Dermis lymphatic vessel endothelial cell (primary cell): Measurements from ENCODE around the gene TCIRG1. TPM values are rescaled to one million over a fixed set of nuclear protein-coding genes. Genes with fewer than 3 reads are reported as not detected.

ENCODE experiments used
- total RNA-seq: library from RNA; depleted of rRNA; stranded (reverse); fragments of >200 nt; gene quantifications from 2 replicates; pipeline ENCODE4 v1.2.1, GENCODE V29; 2014

The TCIRG1 gene, protein sequence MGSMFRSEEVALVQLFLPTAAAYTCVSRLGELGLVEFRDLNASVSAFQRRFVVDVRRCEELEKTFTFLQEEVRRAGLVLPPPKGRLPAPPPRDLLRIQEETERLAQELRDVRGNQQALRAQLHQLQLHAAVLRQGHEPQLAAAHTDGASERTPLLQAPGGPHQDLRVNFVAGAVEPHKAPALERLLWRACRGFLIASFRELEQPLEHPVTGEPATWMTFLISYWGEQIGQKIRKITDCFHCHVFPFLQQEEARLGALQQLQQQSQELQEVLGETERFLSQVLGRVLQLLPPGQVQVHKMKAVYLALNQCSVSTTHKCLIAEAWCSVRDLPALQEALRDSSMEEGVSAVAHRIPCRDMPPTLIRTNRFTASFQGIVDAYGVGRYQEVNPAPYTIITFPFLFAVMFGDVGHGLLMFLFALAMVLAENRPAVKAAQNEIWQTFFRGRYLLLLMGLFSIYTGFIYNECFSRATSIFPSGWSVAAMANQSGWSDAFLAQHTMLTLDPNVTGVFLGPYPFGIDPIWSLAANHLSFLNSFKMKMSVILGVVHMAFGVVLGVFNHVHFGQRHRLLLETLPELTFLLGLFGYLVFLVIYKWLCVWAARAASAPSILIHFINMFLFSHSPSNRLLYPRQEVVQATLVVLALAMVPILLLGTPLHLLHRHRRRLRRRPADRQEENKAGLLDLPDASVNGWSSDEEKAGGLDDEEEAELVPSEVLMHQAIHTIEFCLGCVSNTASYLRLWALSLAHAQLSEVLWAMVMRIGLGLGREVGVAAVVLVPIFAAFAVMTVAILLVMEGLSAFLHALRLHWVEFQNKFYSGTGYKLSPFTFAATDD
- total RNA-seq, result 43.9 and 45.9 TPM in 2 replicates

DNA sequence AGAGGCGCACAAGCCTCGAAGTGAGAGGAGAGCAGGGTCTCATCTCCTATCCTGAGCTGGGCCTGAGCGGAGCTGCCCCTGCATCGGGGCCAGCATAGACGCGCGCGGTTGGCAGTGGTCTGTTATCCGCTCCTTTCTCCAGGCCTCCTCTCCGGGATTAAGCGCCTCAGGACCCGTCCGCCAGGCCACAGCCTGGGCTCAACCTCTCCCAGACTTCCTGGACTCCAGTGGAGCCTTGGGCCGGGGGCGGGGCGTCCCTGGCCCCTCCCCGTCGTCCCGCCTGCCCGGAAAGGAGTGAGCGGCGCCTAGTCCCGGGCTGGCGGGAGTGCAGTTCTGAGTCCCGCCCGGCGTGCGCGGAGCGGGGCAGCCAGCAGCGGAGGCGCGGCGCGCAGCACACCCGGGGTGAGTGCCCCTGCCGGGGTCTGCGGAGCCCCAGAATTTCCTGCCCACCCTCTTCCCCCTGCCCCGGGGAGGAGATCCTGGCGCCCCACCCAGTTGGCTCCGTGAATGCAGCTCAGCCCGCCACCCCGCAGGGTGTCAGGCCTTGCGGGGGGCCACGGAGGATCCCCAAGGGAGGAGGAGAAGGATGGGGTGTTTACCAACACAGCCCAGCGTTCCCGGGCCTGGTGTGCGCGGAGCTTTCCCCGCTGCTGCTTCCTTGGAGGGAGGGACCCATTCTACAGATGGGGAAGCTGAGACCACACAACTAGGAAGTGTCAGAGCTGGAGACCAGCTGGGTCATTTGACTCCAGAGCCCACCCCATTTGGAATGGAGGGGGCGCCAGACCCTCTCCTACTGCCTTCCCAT is at the start of gene TCIRG1:
Gene TCIRG1 (plus strand): TSS at position 308 of the 808 bp plus-strand sequence. CDS start 2,247 bp downstream, outside the sequence.

DNA sequence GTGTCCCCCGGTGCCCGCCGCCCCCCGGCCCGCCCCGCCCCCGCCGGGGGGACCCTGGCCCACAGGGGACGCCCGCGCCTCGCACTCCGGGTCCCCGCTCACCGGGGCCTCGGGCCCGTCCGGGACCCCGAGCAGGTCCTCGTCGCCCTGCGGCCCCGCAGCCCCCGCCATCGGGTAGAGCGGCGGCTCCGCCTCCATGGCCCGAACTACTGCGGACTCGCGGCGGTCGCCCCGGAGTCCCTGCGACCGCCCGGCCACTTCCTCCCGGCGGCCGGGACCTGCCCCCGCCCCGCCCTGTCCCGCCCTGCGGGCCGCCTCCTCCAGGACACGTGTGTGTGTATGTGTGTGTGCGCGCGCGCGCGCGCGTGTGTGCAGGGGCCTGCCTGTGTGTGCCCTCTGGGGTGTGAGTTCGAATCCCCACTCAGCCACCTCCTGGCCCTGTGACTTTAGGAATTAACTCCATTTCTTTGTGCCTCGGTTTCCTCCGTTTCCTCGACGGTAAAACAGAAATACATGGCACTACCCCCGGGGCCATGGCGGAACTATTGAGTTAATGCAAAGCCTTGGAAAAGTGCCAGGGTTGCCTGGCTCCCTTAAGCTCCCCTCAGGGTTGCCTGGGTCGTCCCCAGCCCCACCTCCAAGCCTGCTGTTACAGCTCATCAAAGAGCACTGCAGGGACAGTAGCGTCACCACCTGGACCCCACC is 34.8 kb upstream of the TCIRG1 start, which contains the start of gene UNC93B1:
Gene UNC93B1 (minus strand): TSS at position 252 of the 705 bp plus-strand sequence. CDS start 54 bp downstream, at position 198.

DNA sequence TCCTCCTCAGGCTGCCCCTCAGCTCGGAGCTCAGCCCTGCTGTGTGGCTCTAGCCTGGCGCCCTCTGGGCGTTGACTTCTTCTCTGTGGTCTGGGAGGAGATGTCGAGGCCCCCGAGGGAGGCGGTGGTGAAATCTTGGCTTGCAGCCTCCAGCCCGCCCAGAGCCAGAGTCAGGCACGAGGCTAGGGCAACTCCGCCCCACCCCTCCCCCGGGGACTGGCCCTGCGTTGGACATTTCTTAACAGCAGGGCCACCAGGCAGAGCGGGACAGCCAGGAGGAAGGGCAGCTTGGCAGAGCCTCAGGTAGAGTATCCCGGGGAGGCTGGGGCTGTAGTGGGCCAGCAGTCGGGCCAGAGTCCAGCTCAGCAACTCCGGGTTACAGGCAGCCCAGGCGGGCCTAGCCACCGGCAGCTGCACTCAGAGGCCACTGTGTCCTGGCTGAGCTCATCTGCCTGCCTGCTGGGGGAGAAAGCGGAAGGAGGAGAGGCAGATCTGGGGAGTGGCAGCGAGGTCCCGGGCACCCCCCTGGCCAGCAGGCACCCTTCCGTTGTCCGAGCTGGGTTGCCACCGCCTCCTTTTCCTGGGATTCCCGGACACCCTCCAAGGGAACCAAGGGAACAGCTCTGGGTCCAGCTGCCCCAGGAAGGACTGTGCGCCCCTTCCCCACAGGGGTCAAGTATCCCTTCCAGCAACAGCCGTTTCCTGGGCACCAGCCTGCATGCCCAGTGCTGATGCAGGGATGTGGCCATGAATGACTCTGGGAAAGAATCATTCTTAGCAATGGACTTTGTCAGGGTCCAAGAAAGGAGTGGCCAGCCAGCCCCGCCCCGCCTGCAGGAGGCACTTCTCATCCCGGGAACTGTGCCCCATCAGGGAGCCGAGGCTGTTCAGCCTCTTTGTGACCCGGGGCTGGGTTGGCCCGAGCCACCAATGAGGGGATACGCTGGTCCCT is 28.5 kb upstream of the TCIRG1 start, which contains the start of gene ALDH3B1:
Gene ALDH3B1 (plus strand): TSS at position 238 of the 952 bp plus-strand sequence. CDS start 4,971 bp downstream, outside the sequence.

DNA sequence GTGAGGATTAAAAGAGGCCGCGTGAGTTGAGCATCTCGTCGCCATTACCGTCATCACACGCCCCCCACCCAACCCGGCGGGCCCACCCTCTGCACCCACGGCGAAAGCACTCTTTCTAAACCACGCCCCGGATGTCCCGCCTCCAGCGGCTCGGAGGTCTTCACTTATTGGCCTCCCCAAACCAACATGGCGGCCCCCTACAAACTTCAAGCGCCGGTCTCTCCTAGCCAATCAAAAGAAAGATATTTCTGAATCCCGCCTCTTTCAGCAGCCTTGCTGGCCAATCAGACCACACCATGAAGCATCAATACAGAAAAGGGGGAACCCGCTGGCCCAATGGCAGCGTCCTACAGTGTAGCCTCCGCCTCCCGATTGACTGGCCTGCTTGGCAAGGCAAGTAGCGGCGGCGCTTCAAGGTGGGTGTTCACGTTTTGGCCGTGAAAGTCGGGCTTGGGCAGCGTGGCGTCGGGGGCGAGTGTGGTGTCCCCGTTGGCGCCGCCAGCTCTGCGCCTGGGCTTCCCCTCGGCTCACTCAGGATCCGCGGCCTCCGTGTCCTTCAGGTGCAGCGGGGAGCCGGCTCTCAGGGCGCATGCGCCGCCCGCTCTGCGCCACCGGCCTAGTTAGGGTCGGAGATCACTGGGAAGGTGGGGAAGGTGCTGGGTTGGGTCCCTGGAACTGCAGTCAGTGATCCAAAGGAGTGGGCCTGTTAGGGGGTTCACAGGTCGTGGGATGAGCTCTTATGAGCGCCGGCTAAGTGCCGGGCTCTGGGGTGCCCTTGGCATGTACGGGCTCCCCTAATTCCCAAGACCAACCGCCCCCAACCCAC is 8.3 kb upstream of the TCIRG1 start, which contains the start of gene NDUFS8:
Gene NDUFS8 (plus strand): TSS at position 364 of the 826 bp plus-strand sequence. CDS start 1,471 bp downstream, outside the sequence.

Other genes with a start within 250 kb of the TCIRG1 start
- 22.1 and 25.6 TPM in 2 replicates for gene UNC93B1, start 34.9 kb upstream of the TCIRG1 start, total RNA-seq
- 0.52 and 0.87 TPM in 2 replicates for gene ALDH3B1, start 28.7 kb upstream of the TCIRG1 start, total RNA-seq
- 64.8 and 109 TPM in 2 replicates for gene NDUFS8, start 8.3 kb upstream of the TCIRG1 start, total RNA-seq
- 31.9 and 45.6 TPM in 2 replicates for gene CHKA, start 82.4 kb downstream of the TCIRG1 start, total RNA-seq
- 26.9 and 35.3 TPM in 2 replicates for gene KMT5B, start 174.3 kb downstream of the TCIRG1 start, total RNA-seq
- 2.8 and 6.2 TPM in 2 replicates for gene C11orf24, start 232.9 kb downstream of the TCIRG1 start, total RNA-seq